K562 treated with DMSO at 1 percent for 4 hours (cell line): ENCODE data around the gene TMEM185B. TPM values are rescaled to one million over a fixed set of nuclear protein-coding genes. Genes with fewer than 3 reads are reported as not detected.

Experiments used
- total RNA-seq: library from RNA; unstranded; fragments of 300-600 nt; gene quantifications from 2 replicates; pipeline ENCODE4 v1.2.3, GENCODE V29; 2022; ENCODE audit not compliant: insufficient read depth

TMEM185B gene
- total RNA-seq, result 13.9 and 18.0 TPM in 2 replicates

GRCh38 chr2:120223034-120223912, at the start of gene TMEM185B:
Gene TMEM185B, minus strand, starts transcription at chr2:120223400. Its CDS starts 424 bp downstream, at chr2:120222976.

GRCh38 chr2:120252225-120253020, 29.2 kb upstream of the TMEM185B start, which contains the start of gene RALB:
Gene RALB, plus strand, starts transcription at chr2:120252852. Its CDS starts 25,813 bp downstream, at chr2:120278665.

Other genes with a start within 250 kb of the TMEM185B start
- 6.8 and 7.3 TPM in 2 replicates for gene EPB41L5, start 210.3 kb downstream of the TMEM185B start, total RNA-seq
- gene RALB, start 29.5 kb upstream of the TMEM185B start, total RNA-seq, result 52.9 and 61.1 TPM in 2 replicates
- not detected in 2 replicates for gene INHBB, start 122.7 kb upstream of the TMEM185B start, total RNA-seq